Mucosa of descending colon (tissue), 3 donors: ENCODE results near the gene RNF123. TPM values are rescaled to one million over a fixed set of nuclear protein-coding genes. Genes with fewer than 3 reads are reported as not detected.

Experiments
- ATAC-seq: fragments of 200-7000 bp; cut with Tn5 transposase; one replicate; pipeline ENCODE4 v1.9.1; 2020; ENCODE audit warnings: mild to moderate bottlenecking, moderate library complexity
- DNase-seq, 3 donors: peaks; one replicate each; pipeline ENCODE4 v3.0.0-alpha.2; 2020
- H3K36me3 ChIP-seq: fragments of 200-600 bp; one replicate; pipeline ENCODE4 v1.8.0; 2021; ENCODE audit warnings: low read depth, mild to moderate bottlenecking
- H3K4me1 ChIP-seq: fragments of 200-600 bp; one replicate; pipeline ENCODE4 v1.8.0; 2021; ENCODE audit warnings: low read depth, mild to moderate bottlenecking
- H3K4me3 ChIP-seq: fragments of 200-600 bp; one replicate; pipeline ENCODE4 v1.8.0; 2021; ENCODE audit warnings: mild to moderate bottlenecking
- H3K9me3 ChIP-seq: fragments of 200-600 bp; one replicate; pipeline ENCODE4 v1.8.0; 2021; ENCODE audit warnings: mild to moderate bottlenecking
- intact Hi-C, 2 donors: fragments of 100-400 bp; cut with DNase I in 1 of 2; cut with micrococcal nuclease in 1 of 2; formaldehyde crosslinking; loops; one replicate each; pipeline versions ENCODE4 v1.11.0 to v1.11.1; 2022; cut with DNase I, micrococcal nuclease
- total RNA-seq, 3 donors: library from RNA; stranded (reverse); fragmentation: NEBNext Ultra II Directional in 2 of 3; extraction: Animal tissue kit (Norgen Biotek cat#: 25700) in 2 of 3; gene quantifications; one replicate each; pipeline versions ENCODE4 v1.2.1 to v1.2.4, GENCODE V29; 2021 to 2023
- TF ChIP-seq, protein P1 (sequence below): fragments of 200-600 bp; IDR thresholded peaks from one replicate; pipeline ENCODE4 v1.8.0; 2022; ENCODE audit warnings: antibody characterized with exemption, mild to moderate bottlenecking
- donor health status: DM: no; HTN: no; CAD: no; lungs with moderate emphysema.
- donor health status: DM: no; HTN: no; CAD: no.
- donor health status: DM: no; HTN: yes; CAD: no.

Gene RNF123
- total RNA-seq, 3 donors from 2014 or later = 45.5 to 58.1 (median 51.0) TPM

DNA sequence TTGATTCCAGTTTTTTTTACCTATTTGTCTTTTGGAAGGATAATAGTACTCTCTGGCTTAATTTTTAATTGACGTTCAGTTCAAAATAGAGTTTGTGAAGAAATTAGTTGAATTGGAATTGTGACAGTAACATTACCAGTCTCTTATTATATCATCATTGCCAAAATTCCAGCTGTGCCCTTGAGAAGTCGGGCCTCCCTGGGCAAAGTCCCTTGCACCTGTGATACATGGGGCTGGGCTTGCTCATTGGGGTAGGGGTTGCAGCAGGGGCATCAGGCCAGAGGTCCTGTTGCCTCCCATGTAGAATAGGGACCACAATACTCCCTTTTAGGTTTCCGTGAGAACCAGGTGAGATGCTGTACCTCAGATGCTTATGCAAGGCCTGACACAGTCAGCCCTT, 43.1 kb upstream of the RNF123 start:
- Histone ChIP-seq H3K4me1 (no peaks in the 10 kb centered on the region), H3K9me3 (no peaks in the 10 kb centered on the region), H3K4me3 (no peak overlapping the region), H3K36me3 (no peaks in the 10 kb centered on the region)
- no peak for DNase-seq
- ATAC-seq = no peak
- TF ChIP-seq, protein P1, sequence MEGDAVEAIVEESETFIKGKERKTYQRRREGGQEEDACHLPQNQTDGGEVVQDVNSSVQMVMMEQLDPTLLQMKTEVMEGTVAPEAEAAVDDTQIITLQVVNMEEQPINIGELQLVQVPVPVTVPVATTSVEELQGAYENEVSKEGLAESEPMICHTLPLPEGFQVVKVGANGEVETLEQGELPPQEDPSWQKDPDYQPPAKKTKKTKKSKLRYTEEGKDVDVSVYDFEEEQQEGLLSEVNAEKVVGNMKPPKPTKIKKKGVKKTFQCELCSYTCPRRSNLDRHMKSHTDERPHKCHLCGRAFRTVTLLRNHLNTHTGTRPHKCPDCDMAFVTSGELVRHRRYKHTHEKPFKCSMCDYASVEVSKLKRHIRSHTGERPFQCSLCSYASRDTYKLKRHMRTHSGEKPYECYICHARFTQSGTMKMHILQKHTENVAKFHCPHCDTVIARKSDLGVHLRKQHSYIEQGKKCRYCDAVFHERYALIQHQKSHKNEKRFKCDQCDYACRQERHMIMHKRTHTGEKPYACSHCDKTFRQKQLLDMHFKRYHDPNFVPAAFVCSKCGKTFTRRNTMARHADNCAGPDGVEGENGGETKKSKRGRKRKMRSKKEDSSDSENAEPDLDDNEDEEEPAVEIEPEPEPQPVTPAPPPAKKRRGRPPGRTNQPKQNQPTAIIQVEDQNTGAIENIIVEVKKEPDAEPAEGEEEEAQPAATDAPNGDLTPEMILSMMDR = no peak
- intact Hi-C loops = no loop called here

DNA sequence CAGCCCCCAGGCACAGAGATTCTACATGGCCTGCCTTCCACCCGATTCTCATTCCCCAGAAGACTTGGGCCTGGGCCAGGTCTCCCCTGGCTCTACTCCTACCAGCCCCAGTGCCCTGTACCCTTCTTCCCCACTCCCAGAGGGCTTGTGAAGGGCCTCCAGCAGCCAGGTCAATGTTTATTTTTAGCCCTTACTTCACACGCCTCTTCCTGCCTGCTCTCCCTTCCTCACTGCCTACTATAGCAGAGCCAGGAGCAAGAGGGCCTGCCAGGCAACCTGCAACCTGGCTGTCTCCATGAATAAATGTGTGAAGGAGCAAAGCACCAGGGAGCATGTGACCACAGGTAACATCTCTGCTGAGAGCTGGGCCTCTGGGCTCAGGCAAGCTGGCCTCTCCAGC, 41.6 kb upstream of the RNF123 start:
- ATAC-seq (no peak), DNase-seq (no peak)
- H3K36me3 ChIP-seq = no peaks in the 10 kb centered on the region
- no peaks in the 10 kb centered on the region for H3K4me1 ChIP-seq
- H3K9me3 ChIP-seq = no peaks in the 10 kb centered on the region
- H3K4me3 ChIP-seq = no peak overlapping the region
- TF ChIP-seq, protein P1 = no peak
- intact Hi-C loops = no loop called here

DNA sequence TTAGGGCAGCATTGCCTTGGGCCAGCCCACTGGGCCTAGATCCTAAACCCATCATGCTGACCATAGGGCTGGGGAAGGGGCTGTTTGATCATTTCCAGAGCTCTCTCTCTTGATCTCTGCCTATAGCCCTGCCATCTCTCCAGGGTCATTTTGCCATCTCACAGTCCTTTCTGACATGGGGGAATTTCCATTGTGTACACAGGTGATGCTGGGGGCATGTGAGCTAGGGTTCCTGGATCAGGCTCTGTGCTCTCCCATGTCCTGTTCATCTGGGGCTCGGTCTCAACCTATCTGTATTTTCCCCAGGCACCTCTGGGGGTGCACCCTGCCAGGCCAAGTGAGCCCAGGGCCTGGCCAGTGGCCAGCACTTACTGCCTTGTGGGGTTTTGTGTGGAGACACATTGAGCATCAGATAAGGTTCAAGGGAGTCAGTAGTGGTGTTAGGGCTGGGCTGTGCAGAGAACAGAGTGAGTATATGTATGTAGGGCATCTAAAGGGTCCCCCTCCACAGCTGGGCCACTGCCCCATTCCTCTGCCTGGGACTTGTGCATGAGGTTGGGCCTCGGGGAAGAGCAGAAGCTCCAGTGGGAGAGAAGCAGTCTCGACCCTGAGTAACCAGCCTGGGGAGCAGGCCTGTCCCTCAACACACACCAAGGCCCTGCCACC, 40.9 kb upstream of the RNF123 start:
- no peaks in the 10 kb centered on the region for H3K4me1 ChIP-seq
- intact Hi-C loops = no loop called here
- ATAC-seq (no peak), DNase-seq (no peak)
- H3K9me3 ChIP-seq = no peaks in the 10 kb centered on the region
- TF ChIP-seq, protein P1 = no peak
- no peaks in the 10 kb centered on the region for H3K36me3 ChIP-seq
- no peak overlapping the region for H3K4me3 ChIP-seq

DNA sequence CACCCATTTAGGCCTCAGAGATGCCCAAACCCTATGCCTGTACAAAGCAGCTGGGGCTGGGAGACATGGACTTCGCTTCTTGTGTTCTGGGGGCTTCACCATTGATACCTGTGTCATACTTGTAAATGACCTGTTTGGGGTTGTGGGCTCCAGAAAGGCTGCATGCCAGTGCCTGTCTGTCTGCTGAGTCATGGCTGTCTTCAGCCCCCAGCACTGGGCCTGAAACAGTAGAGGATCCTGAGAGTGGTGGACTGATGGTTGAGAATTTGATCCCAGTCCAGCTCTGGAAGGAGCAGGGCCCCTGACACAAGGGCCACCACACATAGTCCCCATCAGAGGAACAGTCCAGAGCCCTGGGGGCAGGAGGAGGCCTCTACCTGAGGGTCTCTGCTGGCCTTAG, 39.8 kb upstream of the RNF123 start:
- DNase-seq (no peak), ATAC-seq (no peak)
- intact Hi-C loops = no loop called here
- no peaks in the 10 kb centered on the region for H3K9me3 ChIP-seq
- H3K4me1 ChIP-seq = no peaks in the 10 kb centered on the region
- H3K36me3 ChIP-seq = no peaks in the 10 kb centered on the region
- TF ChIP-seq, protein P1 = no peak
- no peak overlapping the region for H3K4me3 ChIP-seq

DNA sequence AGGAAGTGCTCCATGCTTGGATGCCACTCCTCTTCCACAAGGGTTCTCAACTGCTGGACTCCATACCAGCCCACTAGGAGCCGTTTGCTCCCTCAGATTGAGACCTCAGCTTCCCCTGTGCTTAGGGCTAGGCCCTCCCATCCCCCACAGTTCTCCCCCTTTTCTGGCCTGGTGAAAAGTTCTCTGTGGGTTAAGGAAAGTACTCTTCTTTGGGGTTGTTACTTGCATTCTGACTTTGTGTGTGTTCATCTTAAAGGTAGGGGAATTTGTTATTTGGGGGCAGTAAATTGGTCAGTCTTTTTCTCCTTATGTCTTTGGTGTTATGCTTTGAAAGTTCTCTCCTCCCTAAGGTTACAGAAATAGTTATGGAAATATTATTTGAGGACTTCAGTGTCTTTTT, 39.2 kb upstream of the RNF123 start:
- intact Hi-C loops = no loop called here
- TF ChIP-seq, protein P1 = no peak
- peak in 1 of 3 donors; percentile 5 for DNase-seq

DNA sequence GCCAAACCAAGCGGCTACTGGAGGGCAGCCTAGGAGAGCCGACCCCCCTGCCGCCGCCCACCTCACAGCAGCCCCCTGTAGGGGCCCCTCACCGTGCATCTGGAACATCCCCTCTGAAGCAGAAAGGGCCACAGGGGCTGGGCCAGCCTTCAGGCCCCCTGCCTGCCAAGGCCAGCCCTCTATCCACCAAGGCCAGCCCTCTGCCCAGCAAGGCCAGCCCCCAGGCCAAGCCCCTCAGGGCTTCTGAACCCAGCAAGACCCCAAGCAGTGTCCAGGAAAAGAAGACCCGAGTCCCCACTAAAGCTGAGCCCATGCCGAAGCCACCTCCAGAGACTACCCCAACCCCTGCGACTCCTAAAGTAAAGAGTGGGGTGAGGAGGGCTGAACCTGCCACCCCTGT, 38.7 kb upstream of the RNF123 start:
- Histone ChIP-seq H3K4me3 (no peak overlapping the region), H3K4me1 (no peaks in the 10 kb centered on the region), H3K36me3 (no peaks in the 10 kb centered on the region), H3K9me3 (no peaks in the 10 kb centered on the region)
- TF ChIP-seq, protein P1 = no peak
- intact Hi-C loops = no loop called here
- ATAC-seq (no peak), DNase-seq (peak in 1 of 3 donors; percentile 36)

More for the DNA sequence above, 39.2 kb upstream of the RNF123 start:
- H3K9me3 ChIP-seq = no peaks in the 10 kb centered on the region
- no peaks in the 10 kb centered on the region for H3K4me1 ChIP-seq
- no peak for ATAC-seq
- H3K4me3 ChIP-seq = no peak overlapping the region
- no peaks in the 10 kb centered on the region for H3K36me3 ChIP-seq
